HG02610 (cell line): ENCODE results near the gene TNRC6C.
"Not testable (repeated sequence)": the region's sequence is repeated elsewhere in the genome, so short reads cannot be mapped to it uniquely, and the experiment has no call there.

Source experiments
- ATAC-seq: cut with Tn5 transposase; IDR thresholded peaks from one replicate; pipeline ENCODE4 v1.9.1; 2021; ENCODE audit warnings: mild to moderate bottlenecking, moderate library complexity; ENCODE audit not compliant: unreplicated experiment

The TNRC6C gene

GRCh38 chr17:77929871-77930436 lies 28.5 kb upstream of the TNRC6C start:
- ATAC-seq = no peak

DNA sequence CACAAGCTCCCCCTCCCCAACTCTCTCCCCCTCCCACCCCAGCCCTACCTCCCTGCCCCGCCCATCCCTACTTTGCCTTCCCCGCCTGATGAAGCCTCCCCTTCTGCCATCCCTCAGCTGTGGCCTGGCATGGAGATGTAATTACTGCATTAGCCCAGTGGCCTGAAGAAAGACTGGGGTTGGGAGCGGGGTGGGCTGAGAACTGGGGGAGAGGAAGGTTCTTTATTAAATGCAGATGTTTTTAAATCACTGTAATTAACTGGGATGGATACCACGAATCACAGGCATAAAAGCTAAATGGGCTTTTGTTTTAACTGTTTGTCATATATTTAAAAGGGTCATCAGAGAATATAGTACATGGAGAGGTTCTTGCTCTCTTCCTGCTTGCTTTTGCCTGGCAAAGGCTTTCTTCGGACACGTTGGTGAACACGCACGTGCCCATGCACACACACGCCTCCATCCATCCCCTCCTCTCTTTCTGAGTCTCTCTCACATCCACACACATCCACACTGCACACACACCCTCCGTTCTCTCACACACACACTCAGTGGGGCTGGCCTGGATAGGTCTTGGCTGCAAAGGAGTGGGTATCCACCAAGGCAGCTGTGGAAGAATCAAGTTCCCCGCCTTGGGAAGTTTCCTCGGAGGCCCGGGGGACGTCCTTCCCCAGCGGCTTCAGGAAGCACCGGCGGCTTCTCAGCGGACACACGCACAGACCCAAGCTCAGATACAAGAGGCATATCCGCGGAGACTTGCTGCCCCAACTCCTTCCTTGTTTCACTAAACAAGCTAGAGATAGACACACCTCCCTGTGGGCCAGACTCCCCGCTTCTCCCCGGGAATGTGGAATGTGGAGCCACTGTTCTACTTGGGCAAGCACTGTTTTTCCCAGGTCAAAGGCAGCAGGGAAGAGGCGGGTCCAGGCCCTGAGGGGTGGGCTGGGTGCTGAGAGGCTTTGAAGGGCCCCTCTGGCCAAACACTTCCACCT lies 27.4 kb upstream of the TNRC6C start:
- ATAC-seq = no peak

DNA sequence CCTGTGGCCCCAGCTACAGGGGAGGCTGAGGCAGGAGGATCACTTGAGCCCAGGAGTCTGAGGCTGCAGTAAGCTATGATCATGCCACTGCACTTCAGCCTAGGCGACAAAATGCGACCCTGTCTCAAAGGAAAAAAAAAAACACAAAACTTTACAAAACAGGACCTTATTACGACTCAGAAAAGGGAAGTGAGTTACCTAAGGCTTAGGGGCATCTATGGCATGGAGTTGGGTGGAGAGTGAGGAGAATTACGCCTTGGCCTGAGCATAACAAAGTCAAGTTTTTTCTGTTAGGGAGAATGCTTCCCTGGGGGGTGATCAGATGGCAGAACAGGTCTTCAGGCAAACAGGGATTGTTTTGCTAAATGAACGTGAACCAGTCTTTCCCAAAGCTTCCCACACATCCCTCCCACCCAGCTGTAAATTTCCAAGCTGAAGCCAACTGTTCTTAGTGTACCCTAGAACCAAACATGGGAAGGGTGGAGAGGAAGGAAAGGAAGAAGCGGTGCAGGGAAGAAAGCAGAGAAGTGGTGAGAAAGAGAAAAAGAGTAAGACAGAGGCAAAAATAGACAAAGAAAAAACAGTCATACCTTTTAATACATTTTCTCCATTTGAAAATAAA lies 24.6 kb upstream of the TNRC6C start:
- ATAC-seq = no peak

DNA sequence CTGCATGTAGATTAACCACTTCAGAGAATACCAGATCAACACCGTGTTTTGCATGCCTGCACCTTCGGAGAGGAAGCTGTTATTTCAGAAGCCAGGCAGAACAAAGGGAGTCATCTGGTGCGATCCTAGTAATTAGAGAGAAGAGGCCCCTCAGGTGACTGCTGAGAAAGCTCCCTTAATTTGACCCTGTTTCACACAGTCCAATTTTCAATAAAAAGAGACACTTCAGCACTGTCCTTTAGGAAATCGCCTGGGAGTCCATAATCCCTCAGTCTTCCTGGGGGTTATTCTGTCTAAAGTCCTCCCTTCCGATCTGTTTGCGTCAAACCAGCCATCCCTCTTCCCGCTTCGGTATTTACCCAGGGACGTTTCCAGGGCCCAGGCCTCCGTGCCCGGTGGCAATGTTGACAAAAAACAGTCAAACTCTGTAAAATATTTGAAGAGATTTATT lies 23.4 kb upstream of the TNRC6C start:
- ATAC-seq = no peak

DNA sequence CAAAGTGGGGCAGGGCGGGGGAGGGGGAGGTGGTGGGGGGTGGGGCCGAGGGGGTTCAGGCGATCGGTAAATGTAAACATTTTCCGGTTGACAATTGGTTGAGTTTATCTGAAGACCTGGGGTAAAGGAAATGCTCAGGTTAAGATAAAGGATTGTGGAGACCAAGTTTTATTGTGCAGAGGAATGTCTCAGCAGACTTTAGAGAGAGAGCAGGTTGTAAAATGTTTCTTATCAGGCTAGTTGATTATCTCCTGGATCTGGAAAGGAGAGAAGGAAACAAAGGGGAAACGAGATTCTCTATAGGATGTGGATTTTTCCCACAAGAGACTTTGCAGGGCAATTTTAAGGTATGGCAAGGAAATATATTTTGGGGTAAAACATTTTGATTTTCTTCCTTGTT lies 22.8 kb upstream of the TNRC6C start:
- ATAC-seq = not testable (repeated sequence)

DNA sequence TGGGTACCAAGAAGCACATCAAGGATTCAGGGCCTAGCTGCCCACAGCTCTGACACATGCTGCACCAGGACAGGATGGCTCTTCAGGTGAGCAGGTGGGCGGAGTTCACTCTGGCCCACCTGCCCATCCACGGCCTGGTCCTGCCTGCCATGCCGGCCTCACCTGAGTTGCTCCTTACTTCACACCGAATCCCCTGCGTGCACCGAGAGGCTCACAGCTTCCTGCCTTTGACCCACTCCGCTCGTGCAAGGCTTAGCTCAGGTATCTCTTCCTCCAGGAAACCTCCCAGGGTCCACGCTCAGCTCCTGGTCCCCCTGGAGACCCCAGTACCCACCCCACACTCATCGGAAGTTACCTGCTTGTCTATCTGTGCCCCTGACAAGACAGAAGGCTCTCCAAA lies 21.6 kb upstream of the TNRC6C start:
- no peak for ATAC-seq

GRCh38 chr17:77941004-77941403 lies 17.5 kb upstream of the TNRC6C start:
- no peak for ATAC-seq

GRCh38 chr17:77942112-77942988 lies 16.2 kb upstream of the TNRC6C start:
- ATAC-seq = no peak

DNA sequence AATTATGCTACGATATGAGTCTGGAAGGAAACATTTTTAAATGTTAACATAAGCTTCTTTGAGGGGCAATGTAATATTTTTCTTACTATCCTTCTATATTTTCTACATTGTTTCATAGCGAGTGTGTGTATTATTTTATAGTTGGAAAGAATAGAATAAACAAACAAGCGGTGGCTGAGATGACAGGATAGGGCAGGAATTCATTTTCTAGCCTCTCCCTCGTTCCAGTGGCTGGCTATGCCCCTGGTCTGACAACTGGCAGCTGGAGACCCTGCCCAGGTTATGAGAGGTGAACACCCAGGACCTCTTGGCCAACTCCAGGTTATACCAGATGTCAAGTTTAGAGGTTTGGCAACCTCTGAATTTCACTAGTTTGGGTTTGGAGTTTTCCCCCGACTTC lies 14.5 kb upstream of the TNRC6C start:
- no peak for ATAC-seq

- ATAC-seq = no peak
Measured at GRCh38 chr17:77944390-77945222, 13.9 kb upstream of the TNRC6C start.

DNA sequence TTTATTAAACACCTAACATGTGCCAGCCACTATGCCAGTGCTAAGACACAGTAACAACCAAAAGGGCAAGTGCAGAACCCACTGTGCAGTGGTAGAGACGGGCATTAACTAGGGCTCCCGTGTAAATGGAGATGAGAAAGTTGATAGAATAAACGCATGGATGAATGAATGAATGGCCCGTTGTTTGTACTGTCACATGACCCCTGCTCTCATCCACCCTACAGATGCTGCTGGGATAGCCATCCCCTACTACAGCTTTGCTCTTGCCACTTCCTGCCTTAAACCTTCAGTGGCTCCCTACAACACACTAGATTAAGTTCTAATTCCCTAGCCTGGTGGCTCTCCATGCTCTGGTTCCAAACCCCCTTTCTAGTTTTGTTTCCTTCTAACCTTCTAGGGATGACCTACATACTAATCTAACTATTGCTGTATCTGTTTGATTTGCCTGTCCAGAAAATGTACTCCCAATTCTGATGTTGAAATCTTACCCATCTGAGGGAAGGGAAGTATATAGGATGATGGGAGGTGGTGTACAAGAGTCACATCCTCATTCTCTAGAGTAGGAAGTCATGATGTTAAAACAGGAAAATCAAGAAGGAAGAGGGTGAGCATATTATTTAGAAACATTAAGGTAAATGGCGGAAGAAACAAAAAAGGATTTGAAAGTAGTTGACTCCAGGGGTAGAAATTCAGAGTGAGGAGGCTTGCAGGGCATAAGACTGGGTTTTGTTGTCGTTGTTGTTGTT lies 11.4 kb upstream of the TNRC6C start:
- ATAC-seq = no peak

DNA sequence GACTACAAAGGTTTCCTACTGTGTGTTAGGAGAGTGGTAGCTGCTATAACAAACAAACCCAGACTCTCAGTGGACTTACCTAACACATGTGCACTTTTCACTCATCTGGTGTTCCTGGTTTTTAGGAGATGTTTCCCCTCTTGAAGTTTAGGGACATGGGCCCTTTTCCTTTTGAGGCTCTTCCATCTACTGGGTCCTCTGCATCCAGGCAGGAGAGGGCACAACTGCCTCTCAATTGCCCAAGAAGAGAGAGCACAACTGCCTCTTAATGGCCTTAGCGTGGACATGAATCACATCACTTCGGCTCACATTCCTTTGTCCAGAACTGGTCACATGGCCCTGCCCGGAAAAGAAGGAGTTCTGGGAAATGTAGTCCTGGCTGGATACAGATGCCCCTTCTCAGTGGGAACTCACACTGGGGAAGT lies 9.8 kb upstream of the TNRC6C start:
- no peak for ATAC-seq

- ATAC-seq = no peak
Measured at GRCh38 chr17:77951123-77951522, 7.4 kb upstream of the TNRC6C start.

- ATAC-seq = no peak
Measured at GRCh38 chr17:77952368-77952767, 6.1 kb upstream of the TNRC6C start.

GRCh38 chr17:77957235-77957856 lies 1.2 kb upstream of the TNRC6C start:
- ATAC-seq = no peak

- ATAC-seq = no peak
Measured at GRCh38 chr17:77958716-77959125, 218 bp downstream of the TNRC6C start.

- ATAC-seq = no peak
Measured at GRCh38 chr17:77959126-77959925, 823 bp downstream of the TNRC6C start.
